OCI-LY1 (cell line): ENCODE measurements around the gene PCDHGB6.
"Not testable (repeated sequence)": the region's sequence is repeated elsewhere in the genome, so short reads cannot be mapped to it uniquely, and the experiment has no call there.

Experiments
- H2AFZ ChIP-seq: fragments of 200-600 bp; sonication (generic), shearing (Covaris generic); 2 replicates; pipeline ENCODE4 v1.6.0; 2014; ENCODE audit warnings: antibody characterized with exemption, mild to moderate bottlenecking, low read length
- H3F3A ChIP-seq: fragments of 200-600 bp; sonication (generic), shearing (Covaris generic); 2 replicates; pipeline ENCODE4 v1.6.0; 2014; ENCODE audit warnings: mild to moderate bottlenecking, antibody characterized with exemption, low read length, moderate library complexity; ENCODE audit not compliant: insufficient read depth
- H3K27ac ChIP-seq: fragments of 200-600 bp; sonication (generic); 2 replicates; pipeline ENCODE4 v1.5.1; 2014; ENCODE audit warnings: low read length, mixed run types, mild to moderate bottlenecking, low read depth; ENCODE audit not compliant: poor library complexity, severe bottlenecking
- H3K27me3 ChIP-seq: fragments of 200-600 bp; sonication (generic); 2 replicates; pipeline ENCODE4 v1.6.0; 2014; ENCODE audit warnings: antibody characterized with exemption, mild to moderate bottlenecking, low read length, moderate library complexity; ENCODE audit not compliant: insufficient read depth
- H3K36me3 ChIP-seq: fragments of 200-600 bp; sonication (generic); 2 replicates; pipeline ENCODE4 v1.6.1; 2014; ENCODE audit warnings: mild to moderate bottlenecking, antibody characterized with exemption, low read length, moderate library complexity, mixed read lengths; ENCODE audit not compliant: insufficient read depth
- H3K4me1 ChIP-seq: fragments of 200-600 bp; sonication (generic); 2 replicates; pipeline ENCODE4 v1.5.1; 2014; ENCODE audit warnings: mild to moderate bottlenecking, low read length, moderate library complexity; ENCODE audit not compliant: insufficient read depth, severe bottlenecking
- H3K4me2 ChIP-seq: fragments of 200-600 bp; sonication (generic), shearing (Covaris generic); 2 replicates; pipeline ENCODE4 v1.6.1; 2014; ENCODE audit warnings: low read length
- H3K4me3 ChIP-seq: fragments of 200-600 bp; sonication (generic); 2 replicates; pipeline ENCODE4 v1.5.1; 2014; ENCODE audit warnings: low read length, low read depth, mild to moderate bottlenecking, mixed read lengths; ENCODE audit not compliant: poor library complexity, severe bottlenecking
- H3K79me2 ChIP-seq: fragments of 200-600 bp; shearing (Covaris generic); 2 replicates; pipeline ENCODE4 v1.6.1; 2016; ENCODE audit warnings: mixed run types, low read length, mixed read lengths; ENCODE audit not compliant: insufficient read depth
- H3K9ac ChIP-seq: fragments of 200-600 bp; sonication (generic), shearing (Covaris generic); 2 replicates; pipeline ENCODE4 v1.6.1; 2014; ENCODE audit warnings: mild to moderate bottlenecking, low read length, mixed read lengths
- H3K9me2 ChIP-seq: fragments of 200-600 bp; sonication (generic), shearing (Covaris generic); 2 replicates; pipeline ENCODE4 v1.6.1; 2014; ENCODE audit warnings: low read depth, mild to moderate bottlenecking, low read length, mixed read lengths
- H3K9me3 ChIP-seq: fragments of 200-600 bp; shearing (Covaris generic); 2 replicates; pipeline ENCODE4 v1.6.1; 2014; ENCODE audit warnings: low read length, mixed read lengths
- H4K20me1 ChIP-seq: fragments of 200-600 bp; sonication (generic), shearing (Covaris generic); 2 replicates; pipeline ENCODE4 v1.6.0; 2016; ENCODE audit warnings: mild to moderate bottlenecking, low read length; ENCODE audit not compliant: insufficient read depth
- CTCF ChIP-seq: fragments of 200-600 bp; sonication (generic), shearing (Covaris generic); IDR thresholded peaks from 2 replicates; pipeline ENCODE4 v1.5.1; 2017; ENCODE audit warnings: mild to moderate bottlenecking, antibody characterized with exemption, low read length, moderate library complexity, mixed read lengths
- EZH2 ChIP-seq: fragments of 200-600 bp; sonication (generic), shearing (Covaris generic); IDR thresholded peaks from 2 replicates; pipeline ENCODE4 v1.8.0; 2017; ENCODE audit warnings: borderline replicate concordance, mixed run types, mild to moderate bottlenecking, antibody characterized with exemption, low read length, moderate library complexity, mixed read lengths

Gene PCDHGB6

GRCh38 chr5:141393267-141393666 is 14.6 kb upstream of the PCDHGB6 start:
- Histone ChIP-seq H3K9me2 (no peaks in the 10 kb centered on the region), H4K20me1 (no peaks in the 10 kb centered on the region), H3K4me1 (no peaks in the 10 kb centered on the region), H3K9me3 (peaks cover 6% of the 10 kb centered on the region; the same call in 1 of the 2 replicates), H2AFZ (no peak overlapping the region), H3K4me3 (no peak overlapping the region), H3K79me2 (no peaks in the 10 kb centered on the region), H3F3A (no peaks in the 10 kb centered on the region), H3K9ac (no peak overlapping the region), H3K27me3 (no peaks in the 10 kb centered on the region), H3K27ac (no peak overlapping the region), H3K4me2 (no peak overlapping the region), H3K36me3 (no peaks in the 10 kb centered on the region)
- no peak for TF ChIP-seq EZH2
- no peak for TF ChIP-seq CTCF

GRCh38 chr5:141394401-141395187 is 13.2 kb upstream of the PCDHGB6 start:
- not testable (repeated sequence) for H3K9me3 ChIP-seq, H3K4me1 ChIP-seq, H3K4me3 ChIP-seq, H4K20me1 ChIP-seq, H3K79me2 ChIP-seq, H3K9ac ChIP-seq, H3K27me3 ChIP-seq, H3K9me2 ChIP-seq, H3F3A ChIP-seq, H3K36me3 ChIP-seq, H3K27ac ChIP-seq, H3K4me2 ChIP-seq, H2AFZ ChIP-seq

GRCh38 chr5:141397756-141398551 is 9.9 kb upstream of the PCDHGB6 start, which contains the start of gene PCDHGB5:
TSS of gene PCDHGB5 (plus strand) at chr5:141397947. CDS start at chr5:141398128, 181 bp downstream.
- H3F3A ChIP-seq, H3K27me3 ChIP-seq, H3K36me3 ChIP-seq, H3K9me2 ChIP-seq, H3K27ac ChIP-seq, H3K9ac ChIP-seq, H3K4me3 ChIP-seq, H3K4me1 ChIP-seq, H2AFZ ChIP-seq, H3K4me2 ChIP-seq, H3K9me3 ChIP-seq, H4K20me1 ChIP-seq, H3K79me2 ChIP-seq: not testable (repeated sequence)

GRCh38 chr5:141398608-141399007 is 9.2 kb upstream of the PCDHGB6 start:
- TF ChIP-seq CTCF = no peak
- TF ChIP-seq EZH2 = no peak
- Histone ChIP-seq H3K9me2 (no peaks in the 10 kb centered on the region), H2AFZ (no peak overlapping the region), H3K9ac (no peak overlapping the region), H3K27me3 (no peaks in the 10 kb centered on the region), H3K4me3 (no peak overlapping the region), H3K4me2 (no peak overlapping the region), H3K36me3 (no peaks in the 10 kb centered on the region), H3K9me3 (peaks cover 5% of the 10 kb centered on the region; the same call in 1 of the 2 replicates), H4K20me1 (no peaks in the 10 kb centered on the region), H3K27ac (no peak overlapping the region), H3K79me2 (no peaks in the 10 kb centered on the region), H3K4me1 (no peaks in the 10 kb centered on the region), H3F3A (no peaks in the 10 kb centered on the region)
